HG03469 (cell line): ENCODE data around the gene THRB.

Experiments
- ATAC-seq: cut with Tn5 transposase; IDR thresholded peaks from one replicate; pipeline ENCODE4 v1.9.1; 2021; ENCODE audit warnings: mild to moderate bottlenecking, moderate library complexity, moderate number of reproducible peaks; ENCODE audit not compliant: unreplicated experiment

The THRB gene

DNA sequence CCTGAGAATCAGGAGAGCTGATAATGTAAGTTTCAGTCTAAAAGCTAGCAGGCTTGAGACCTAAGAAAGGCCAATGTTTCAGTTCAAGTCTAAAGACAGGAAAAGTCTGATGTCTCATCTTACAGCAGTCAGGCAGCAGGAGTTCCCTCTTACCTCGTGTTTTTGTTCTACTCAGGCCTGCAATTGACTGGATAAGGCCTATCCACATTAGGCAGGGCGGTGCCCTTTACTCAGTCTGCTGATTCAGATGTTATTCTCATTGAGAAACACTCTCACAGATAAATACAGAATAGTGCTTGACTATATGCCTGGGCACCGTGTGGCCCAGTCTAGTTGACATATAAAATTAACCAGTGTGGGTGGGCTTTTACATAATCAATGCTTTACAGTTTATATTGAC is 427.2 kb downstream of the THRB start:
- no peak for ATAC-seq
